AG04449 (cell line): ENCODE data around the gene METAP1D.
A peak's percentile ranks its signal among the peaks of the same experiment; 100 is the strongest.

ENCODE experiments used
- CTCF ChIA-PET: fragments of 350-600 bp; formaldehyde crosslinking; extraction: SDS; loops from one replicate; lab custom pipeline; 2021; ENCODE audit warnings: antibody characterized with exemption; lab: Yijun Ruan, JAX
- POLR2A ChIA-PET: fragments of 400-600, 350-600 bp; formaldehyde crosslinking; extraction: SDS; loops from one replicate; lab custom pipeline; 2020; ENCODE audit warnings: antibody characterized with exemption, inconsistent platforms; lab: Yijun Ruan, JAX
- DNase-seq: peaks from one replicate; pipeline ENCODE4 v3.0.0-alpha.2; 2010; ENCODE audit warnings: low read depth, low spot score
- H3K4me3 ChIP-seq: 2 replicates; pipeline ENCODE4 v1.5.1; 2011; ENCODE audit warnings: low read depth, mild to moderate bottlenecking, control low read depth, low read length
- TF ChIP-seq, protein P1 (sequence below): IDR thresholded peaks from one replicate; pipeline ENCODE4 v1.5.1; 2011; ENCODE audit warnings: mild to moderate bottlenecking, moderate library complexity, low read length, control low read depth, inconsistent platforms; ENCODE audit not compliant: insufficient read depth; ENCODE audit errors: missing control alignments

The METAP1D gene

DNA sequence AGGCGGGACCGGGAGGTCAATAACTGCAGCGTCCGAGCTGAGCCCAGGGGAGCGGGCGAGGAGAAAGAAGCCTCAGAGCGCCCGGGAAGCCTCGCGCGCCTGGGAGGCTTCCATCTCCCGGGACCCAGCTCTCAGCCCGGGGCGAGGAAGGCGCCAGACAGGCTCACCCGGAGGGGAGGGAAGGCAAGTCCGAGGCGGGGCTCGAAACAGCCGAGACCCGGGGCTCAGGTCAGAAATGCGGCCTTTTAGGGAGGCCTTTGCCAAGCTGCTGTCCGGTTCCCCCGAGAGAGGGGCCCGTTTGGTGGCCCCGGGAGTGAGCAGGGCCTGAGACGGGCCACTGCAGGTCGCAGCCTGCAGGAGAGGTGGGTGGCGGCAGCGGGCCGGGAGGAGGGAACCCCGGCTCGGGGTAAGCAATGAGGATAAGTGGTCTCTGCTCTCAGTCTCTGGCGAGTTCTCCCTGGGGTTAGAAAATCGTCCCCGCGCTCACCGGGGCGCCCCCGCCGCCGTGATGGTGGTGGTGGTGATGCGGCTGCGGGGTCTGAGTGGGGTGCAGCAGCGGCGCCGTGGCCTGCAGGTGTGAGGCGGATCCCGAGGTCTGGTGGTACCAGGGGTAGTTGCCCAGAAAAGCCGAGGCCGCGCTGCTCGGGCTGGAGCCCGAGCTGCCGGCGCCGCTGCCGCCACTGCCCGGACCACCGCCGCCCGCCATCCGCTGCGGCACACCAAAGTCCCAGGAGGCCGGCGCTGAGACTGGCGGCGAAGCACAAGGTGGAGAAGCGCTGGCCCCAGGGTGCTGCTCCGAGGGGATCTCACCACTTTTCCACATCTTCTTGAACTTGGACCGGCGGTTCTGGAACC is 100.6 kb downstream of the METAP1D start:
- H3K4me3 ChIP-seq, result peak overlapping the region; percentile 81
- TF ChIP-seq, protein P1, sequence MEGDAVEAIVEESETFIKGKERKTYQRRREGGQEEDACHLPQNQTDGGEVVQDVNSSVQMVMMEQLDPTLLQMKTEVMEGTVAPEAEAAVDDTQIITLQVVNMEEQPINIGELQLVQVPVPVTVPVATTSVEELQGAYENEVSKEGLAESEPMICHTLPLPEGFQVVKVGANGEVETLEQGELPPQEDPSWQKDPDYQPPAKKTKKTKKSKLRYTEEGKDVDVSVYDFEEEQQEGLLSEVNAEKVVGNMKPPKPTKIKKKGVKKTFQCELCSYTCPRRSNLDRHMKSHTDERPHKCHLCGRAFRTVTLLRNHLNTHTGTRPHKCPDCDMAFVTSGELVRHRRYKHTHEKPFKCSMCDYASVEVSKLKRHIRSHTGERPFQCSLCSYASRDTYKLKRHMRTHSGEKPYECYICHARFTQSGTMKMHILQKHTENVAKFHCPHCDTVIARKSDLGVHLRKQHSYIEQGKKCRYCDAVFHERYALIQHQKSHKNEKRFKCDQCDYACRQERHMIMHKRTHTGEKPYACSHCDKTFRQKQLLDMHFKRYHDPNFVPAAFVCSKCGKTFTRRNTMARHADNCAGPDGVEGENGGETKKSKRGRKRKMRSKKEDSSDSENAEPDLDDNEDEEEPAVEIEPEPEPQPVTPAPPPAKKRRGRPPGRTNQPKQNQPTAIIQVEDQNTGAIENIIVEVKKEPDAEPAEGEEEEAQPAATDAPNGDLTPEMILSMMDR, result no peak
- no peak for DNase-seq
- ChIA-PET CTCF (interaction anchor here (1.0 to 18.1 kb wide), 8 partner anchors 13 to 402 kb away, joined by 3 to 355 read pairs (median 4); partner anchors contain the start of gene DLX1), POLR2A (interaction anchor here (0.6 to 5.0 kb wide), 3 partner anchors 10 to 142 kb away, joined by 3 to 76 read pairs (median 3); partner anchors contain the start of gene DLX1)

DNA sequence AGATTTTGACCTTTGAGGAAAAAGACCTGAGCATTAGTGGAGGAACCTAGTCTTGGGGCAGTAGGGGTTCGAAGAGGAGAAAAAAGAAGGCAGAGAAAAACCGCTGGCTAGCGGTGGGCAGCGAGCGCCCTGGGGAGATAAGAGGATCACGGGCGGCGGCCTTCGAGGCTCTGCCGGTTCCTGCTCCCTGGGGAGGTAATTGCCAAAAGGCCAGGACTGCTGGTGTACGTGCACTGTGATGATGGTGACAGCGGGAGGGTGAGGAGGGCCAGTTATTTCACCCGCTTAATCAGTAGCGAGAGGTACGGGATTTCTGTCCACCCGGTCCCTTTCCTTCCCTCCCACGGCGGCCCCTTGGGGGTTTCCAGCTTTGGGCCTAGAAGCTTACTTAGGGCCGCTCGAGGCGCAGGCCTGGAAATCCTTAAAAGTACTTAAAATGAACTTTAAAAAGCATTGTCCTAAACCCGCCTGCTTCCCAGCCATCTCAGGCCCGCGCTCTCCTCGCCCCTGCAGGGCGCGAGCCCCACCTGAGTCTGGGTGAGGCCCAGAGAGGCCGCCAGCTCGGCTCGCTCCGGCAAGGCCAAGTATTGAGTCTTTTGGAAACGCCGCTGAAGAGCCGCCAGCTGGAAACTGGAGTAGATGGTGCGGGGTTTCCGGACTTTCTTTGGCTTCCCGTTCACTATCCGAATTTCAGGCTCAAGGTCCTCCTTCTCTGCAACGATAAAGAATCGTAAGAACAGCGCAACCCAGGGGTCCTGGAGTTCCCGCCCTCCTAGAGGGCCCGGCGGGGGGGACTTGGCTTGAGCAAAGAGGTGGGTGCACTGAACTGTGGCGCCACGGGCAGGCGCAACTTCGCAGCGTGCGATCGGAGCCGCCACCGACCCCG is 101.4 kb downstream of the METAP1D start:
- TF ChIP-seq, protein P1, result peak; percentile 18
- ChIA-PET POLR2A (interaction anchor here (0.6 to 5.0 kb wide), 6 partner anchors 9 to 393 kb away, joined by 3 to 76 read pairs (median 4); partner anchors contain the start of genes DLX1 and SLC25A12), CTCF (interaction anchor here (1.4 to 18.1 kb wide), 8 partner anchors 9 to 398 kb away, joined by 3 to 355 read pairs (median 15); no protein-coding TSS in a partner anchor)
- DNase-seq, result no peak
- H3K4me3 ChIP-seq, result peak overlapping the region; percentile 81

DNA sequence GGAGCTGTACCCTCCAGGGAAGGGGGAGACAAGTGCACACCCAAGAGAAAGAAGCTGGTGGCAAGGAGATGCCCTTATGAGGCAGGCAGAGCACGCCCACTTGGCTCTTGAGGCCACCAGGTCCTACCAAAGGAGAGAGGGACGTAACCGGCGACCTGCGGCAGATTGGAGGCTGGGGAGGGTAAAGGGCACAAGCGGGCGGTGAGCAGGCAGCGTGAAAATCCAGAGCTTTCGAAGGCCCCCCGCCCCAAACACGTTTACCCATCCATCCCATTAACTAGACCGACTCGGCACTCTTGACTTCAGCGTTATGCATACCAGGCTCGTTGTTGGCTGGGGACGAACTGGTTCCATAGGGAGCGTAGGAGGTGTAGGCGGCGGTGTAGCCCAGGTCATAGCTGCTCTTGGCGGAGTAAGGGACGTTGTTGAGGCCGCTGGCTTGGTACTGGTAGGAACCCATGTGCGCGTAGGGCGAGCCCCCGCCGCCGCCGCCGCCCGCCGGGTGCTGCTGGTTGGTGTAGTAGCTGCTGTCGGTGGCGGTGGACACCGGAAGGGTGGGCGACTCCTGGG is 102.2 kb downstream of the METAP1D start:
- H3K4me3 ChIP-seq, result peak overlapping the region; percentile 81
- ChIA-PET CTCF (interaction anchor here (1.2 to 18.1 kb wide), 11 partner anchors 10 to 399 kb away, joined by 3 to 355 read pairs (median 11); no protein-coding TSS in a partner anchor), POLR2A (interaction anchor here (0.9 to 5.0 kb wide), 5 partner anchors 12 to 208 kb away, joined by 3 to 76 read pairs (median 4); partner anchors contain the start of genes DLX1 and SLC25A12)
- TF ChIP-seq, protein P1, result no peak
- no peak for DNase-seq

DNA sequence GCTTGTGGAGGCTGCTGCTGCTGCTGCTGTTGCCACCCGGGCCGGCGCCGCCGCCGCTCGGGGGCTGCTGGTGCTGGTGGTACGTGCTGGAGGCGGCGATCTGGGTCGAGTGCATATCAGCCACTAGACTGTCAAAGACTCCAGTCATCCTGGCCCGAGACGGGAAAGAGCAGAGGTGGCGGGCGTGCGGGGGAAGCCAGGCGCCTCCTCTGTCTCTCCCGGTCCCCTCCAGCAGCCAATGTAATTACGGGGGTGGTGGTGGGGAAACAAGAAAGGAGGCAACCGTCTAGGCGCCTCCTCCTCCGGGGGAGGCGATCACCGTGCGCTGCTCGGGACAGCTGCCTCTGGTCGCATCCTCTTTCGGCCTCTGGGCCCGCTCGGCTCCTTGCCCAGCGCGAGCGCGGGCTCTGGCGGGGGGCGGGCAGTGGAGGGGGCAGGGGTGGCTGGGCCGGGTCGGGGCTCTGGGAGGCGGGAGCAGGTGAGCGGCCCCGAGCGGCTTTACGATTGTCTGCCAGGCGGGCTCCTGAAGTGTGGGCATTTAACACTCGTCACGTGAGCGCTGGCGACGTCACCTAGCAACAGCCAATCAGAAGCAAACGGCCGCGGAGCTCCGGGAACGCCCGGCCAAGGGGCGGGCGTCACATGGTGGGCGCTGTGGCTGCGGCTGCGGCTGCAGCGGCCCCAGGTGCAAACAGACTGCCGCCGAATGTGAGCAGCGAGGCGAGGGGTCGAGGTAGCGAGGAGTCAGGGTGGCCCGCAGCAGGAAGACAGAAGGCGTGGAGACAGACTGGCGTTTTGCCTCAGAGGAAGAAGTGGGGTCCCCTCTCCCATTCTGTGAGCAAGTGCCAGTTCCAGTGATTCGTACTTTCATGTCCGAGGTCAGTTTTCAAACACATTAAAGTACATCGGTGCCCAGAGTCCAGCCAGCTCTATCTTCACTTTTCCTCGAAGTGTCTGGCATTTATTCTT is 102.9 kb downstream of the METAP1D start, which contains the start of gene DLX2:
Gene DLX2 (minus strand): TSS at position 510 of the 969 bp plus-strand sequence. CDS start 362 bp downstream, at position 148.
- DNase-seq, result no peak
- CTCF ChIA-PET, result interaction anchor here (0.6 to 18.1 kb wide), 23 partner anchors 9 to 400 kb away, joined by 3 to 355 read pairs (median 4); no protein-coding TSS in a partner anchor
- POLR2A ChIA-PET, result interaction anchor here (0.6 to 5.0 kb wide), 7 partner anchors 11 to 250 kb away, joined by 3 to 76 read pairs (median 3); partner anchors contain the start of genes DLX1 and SLC25A12
- H3K4me3 ChIP-seq, result peak within 1 kb of the TSS; percentile 81
- TF ChIP-seq, protein P1, result no peak
